Activated CD8-positive, alpha-beta memory T cell treated with anti-CD3 and anti-CD28 coated beads, Interleukin-2, amount 50 U/mL, for 4 hours (primary cell): ENCODE measurements around the gene PLCB3.

Source experiments
- DNase-seq: peaks from one replicate; pipeline ENCODE4 v3.0.0-alpha.2; 2020

The PLCB3 gene

DNA sequence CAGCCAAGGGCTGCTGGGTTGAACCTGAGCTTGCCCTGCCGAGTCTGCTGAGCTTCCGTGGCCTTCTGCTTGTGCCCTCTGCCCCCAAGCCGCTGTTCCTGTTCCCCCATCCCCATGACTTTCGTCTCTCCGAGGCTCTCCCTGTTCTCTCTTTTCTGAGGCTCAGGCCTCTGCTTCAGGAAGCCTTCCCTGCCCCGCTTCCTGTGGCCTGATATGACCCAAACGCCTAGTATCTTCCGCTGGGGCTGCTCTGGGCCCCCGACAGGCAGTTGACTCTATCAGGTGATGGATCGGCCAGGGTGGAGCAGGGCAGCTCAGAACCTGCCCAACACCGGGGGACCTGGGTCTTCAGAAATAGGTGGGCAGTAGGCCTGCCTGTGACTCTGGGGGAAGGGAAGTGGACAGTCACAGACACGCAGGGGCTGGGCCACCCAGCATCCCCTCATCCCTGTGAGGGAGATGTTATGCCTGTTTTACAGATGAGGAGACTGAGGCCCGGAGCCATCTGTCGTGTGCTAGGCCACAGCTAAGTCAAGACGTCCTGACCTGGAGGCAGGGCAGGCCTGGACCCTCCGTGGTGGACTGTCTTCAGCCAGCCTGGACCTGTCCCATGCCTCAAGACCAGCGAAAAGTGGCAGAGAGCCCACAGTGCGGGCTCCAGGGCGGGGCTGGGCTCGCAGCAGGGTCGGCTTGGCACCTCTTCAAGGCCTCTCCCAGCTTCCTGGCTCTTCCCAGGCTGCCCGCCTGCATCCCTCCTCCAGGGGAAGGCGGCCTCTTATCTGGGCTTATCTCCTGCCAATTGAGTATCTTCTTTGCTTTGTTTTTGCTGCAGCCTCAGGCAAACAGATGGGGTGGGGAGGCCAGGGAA is 16.9 kb downstream of the PLCB3 start:
- no peak for DNase-seq

DNA sequence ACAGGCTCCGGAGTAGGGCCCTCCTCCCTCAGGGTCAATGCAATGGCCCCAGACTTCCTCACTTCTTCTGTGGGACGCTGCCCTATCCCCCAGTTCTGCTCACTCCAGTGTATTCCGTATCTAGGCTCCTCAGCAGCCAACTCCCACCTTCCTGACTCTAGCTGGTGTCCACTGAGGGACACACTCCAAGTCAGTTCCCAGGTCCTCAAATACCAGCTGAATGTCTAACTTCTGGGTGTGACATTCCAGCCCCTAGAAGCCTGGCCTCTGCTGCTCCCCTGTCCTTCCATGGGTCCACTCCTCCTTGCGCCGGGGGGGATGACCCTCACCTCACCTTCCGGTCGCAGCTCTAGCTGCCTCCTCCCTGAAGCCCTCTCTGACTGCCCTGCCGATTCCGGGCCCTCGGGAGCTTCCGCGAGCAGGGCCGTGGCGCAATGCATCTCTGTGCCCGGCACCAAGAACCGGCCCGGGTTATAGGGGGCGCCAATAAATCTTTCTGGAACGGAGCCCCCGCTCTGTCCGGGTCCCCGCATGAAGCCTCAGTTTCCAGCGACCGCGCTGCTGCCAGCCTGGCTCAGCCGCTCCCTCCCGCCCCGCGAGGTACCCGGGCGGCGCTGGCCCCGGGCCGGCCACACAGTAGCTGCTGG is 17.7 kb downstream of the PLCB3 start:
- no peak for DNase-seq

GRCh38 chr11:64269540-64270220 is 18.4 kb downstream of the PLCB3 start:
- DNase-seq = peak; percentile 98

- DNase-seq = no peak
These were observed 23.9 kb downstream of the PLCB3 start for GRCh38 chr11:64275031-64275800.

DNA sequence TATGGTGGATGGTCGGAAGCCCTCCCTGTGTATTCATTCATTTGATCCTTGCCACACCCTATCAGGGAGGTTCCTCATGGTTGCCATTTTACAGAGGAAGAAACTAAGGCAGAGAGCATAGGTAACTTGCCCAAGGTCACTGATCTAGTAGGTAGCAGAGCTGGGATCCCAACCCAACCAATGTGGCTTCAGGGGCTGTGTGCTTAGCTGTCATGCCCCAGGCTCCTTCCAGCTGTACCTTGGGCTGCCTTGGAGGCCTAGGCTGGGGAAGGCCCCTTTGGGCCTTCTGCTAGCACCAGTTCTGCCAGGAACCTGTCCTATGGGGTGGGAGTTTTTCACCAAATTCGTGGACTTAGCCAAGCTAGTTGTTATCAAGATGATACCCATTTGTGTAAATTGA is 24.5 kb downstream of the PLCB3 start:
- DNase-seq = no peak

DNA sequence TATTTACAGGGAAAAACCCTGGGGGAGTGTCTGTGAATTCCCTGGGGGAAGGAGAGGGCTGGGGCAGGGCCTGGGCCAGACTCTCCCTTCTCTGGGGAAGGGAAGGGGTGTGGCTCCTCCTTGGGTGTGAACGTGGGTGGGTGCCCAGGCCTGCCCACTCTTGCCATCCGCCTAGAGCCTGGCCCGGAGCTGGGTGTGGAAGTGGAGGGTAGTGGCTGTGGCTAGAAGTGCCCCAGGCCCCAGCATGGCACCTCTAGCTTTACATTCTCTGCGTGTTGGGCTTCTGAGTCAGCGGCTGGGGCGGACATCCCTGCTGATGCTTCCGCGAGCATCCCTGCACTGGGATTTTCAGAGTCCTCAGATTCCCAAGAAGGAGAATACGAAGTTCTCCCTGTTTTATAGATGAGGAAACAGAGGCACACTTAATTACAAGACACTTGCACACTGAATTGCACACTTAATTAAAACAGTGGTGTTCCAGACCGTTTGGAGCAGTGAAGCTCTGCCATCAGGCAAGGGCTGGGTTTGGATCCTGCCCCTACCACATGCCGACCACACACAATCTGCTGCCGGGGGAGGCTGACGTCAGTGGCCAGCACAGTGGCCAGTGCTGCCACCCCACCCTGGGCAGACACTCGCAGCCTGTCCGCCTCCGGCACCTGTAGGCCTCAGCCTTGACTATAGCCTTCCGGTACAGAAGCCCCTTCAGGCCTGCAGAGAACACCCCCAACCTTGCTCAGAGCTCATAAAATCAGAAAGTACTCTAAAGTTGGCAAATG is 25.5 kb downstream of the PLCB3 start:
- no peak for DNase-seq

GRCh38 chr11:64278576-64279190 is 27.4 kb downstream of the PLCB3 start:
- DNase-seq = no peak

- no peak for DNase-seq
These were observed 30.8 kb downstream of the PLCB3 start for GRCh38 chr11:64281957-64282770.

- DNase-seq = no peak
These were observed 31.8 kb downstream of the PLCB3 start for GRCh38 chr11:64283092-64283491.

- peak; percentile 89 for DNase-seq
These were observed 33.0 kb downstream of the PLCB3 start, which contains the start of gene BAD for GRCh38 chr11:64284048-64284961. Gene BAD (minus strand): TSS chr11:64284665. CDS start chr11:64284368, 297 bp downstream.

DNA sequence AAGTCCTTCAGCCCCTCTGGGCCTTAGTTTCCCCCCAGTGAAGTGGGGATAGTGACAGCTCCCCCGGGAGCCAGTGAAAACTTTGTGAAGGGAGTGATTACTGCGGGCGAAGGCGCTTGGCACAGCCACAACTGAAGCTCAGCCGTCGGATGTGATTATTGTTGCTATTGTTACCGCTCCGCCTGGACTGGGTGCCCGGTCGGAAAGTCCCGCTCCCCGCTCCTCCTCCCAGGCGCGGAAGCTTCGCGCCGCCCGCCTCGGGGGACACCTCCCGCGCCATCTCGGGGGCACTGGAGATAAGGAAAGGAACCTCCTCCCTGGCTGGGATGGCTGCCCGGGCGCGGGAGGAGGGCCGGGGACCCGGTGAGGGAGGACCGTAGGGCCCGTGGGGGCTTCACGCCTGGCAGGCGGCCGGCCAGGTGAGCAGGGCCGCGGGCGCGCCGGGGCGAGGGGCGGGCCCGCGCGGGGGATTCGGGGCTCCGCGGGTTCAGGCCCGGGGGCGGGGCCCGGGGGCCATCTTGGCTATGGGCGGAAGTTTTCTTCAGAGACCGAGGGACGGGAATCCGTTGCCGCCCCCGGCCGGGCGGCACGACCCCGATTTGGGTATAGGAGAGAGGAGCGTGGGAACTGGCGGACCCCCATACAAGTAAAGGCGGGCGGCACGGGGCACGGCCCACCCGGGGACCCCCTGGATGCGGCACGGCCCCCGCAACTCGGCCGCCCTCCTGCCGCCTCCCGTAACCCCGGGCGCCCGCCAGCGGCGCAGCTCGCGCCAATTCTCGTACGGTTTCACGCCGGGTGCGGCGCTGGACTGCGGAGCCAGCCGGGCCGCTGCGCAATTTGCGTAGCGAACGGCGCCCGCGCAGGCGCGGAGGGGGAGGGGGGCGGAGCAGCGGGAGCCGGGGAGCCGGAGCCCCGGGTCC is 33.9 kb downstream of the PLCB3 start, which contains the start of gene GPR137:
Gene GPR137, plus strand, starts transcription at position 887 of the 923 bp plus-strand sequence. CDS start 677 bp downstream, outside the sequence.
- peak; percentile 92 for DNase-seq

DNA sequence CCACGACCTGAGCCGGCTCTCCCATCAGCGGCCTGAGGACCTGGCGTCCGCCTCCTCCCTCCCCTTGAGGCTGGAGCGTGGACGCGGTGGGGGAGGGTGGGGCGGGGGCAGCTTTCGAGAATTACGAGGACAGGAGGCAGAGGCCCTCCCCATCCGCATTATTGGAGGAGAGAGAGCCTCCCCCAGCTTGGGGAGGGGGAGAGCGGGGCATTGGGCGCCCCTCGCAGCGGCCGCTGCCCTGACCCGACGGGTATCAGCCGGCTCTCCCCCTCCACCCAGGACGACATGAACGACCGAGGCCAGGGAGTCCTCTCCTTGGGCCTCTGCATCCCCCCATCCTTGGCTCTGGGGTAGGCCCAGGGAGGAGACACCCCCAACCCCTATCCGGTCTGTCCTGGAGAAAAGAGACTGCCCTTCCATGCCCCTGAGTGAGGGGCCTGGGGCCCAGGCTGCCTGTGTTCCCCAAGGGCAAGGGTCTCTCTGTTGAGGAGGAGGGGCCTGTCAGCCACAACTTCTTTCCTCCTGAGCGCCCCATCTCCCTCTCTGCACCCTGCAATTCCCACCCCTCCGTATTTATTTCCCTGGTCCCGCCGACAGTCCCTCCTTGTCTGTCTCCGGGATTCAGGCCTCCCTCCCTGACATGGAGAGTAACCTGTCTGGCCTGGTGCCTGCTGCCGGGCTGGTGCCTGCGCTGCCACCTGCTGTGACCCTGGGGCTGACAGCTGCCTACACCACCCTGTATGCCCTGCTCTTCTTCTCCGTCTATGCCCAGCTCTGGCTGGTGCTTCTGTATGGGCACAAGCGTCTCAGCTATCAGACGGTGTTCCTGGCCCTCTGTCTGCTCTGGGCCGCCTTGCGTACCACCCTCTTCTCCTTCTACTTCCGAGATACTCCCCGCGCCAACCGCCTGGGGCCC is 34.8 kb downstream of the PLCB3 start:
- DNase-seq = no peak

DNA sequence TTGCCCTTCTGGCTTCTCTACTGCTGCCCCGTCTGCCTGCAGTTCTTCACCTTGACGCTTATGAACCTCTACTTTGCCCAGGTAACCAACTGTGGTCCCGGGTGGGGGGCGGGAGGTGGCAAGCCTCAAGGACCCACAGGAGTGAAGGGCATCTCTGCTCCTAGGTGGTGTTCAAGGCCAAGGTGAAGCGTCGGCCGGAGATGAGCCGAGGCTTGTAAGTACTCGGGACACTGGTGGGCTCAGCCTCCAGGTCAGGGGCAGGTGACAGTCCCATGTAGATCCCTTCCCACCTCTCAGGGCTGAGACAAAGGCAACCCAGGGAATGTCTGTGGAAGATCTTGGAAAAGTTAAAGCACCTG is 35.5 kb downstream of the PLCB3 start:
- no peak for DNase-seq

DNA sequence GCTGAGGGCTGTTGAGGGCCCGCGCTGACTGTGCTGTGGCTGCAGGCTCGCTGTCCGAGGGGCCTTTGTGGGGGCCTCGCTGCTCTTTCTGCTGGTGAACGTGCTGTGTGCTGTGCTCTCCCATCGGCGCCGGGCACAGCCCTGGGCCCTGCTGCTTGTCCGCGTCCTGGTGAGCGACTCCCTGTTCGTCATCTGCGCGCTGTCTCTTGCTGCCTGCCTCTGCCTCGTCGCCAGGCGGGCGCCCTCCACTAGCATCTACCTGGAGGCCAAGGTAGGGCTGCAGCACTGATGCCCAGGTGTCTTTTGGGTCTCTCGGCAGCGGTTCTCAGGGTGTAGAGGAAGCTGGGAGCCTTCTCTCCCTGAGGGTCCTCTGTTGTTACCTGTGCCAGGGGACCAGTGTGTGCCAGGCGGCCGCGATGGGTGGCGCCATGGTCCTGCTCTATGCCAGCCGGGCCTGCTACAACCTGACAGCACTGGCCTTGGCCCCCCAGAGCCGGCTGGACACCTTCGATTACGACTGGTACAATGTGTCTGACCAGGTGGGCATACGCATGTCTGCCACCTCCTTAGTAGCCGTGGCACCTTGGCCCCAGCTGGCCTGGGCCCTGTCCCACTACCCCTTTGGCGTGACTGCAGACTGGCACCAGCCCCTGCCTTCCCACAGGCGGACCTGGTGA is 36.5 kb downstream of the PLCB3 start:
- no peak for DNase-seq

- DNase-seq = no peak
These were observed 37.0 kb downstream of the PLCB3 start for GRCh38 chr11:64288353-64288750.

DNA sequence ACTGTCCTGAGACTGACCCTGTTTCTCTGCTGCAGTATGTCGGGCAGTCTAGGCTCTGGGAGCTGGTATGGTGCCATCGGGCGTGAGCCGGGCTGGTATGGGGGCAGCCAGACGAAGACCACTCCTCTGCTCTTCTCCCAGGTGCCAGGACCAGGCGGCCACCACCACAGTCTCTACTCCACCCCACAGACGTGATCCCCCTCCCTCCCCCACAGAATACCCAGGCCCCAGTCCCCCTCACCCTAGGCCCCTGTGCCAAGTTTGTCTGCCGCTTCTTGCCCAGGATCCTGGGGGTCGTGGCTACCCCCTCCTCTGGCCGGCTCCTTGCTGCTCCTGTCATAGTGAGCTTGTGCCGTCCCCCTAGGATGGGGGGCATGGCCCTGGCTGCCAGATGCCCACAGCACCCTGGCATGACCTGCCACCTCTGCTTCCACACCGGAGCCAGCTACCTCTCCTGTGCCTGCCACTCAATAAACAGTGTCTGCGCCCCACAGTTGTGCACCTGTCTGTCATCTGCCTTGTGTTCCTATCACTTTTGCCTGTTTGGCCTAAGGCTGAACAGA is 37.8 kb downstream of the PLCB3 start:
- DNase-seq = no peak
